Head of caudate nucleus (tissue), 42 donors: Measurements from ENCODE around the gene TMEM184A.
"Not testable (repeated sequence)": the region's sequence is repeated elsewhere in the genome, so short reads cannot be mapped to it uniquely, and the experiment has no call there.

ENCODE experiments used
- DNase-seq, 42 donors: peaks; one replicate each; pipeline versions ENCODE4 v3.0.0 to v3.0.0-alpha.2; 2020 to 2021; ENCODE audit warnings: mixed read lengths in 7 of 42
- intact Hi-C: fragments of 100-400 bp; cut with DNase I; formaldehyde crosslinking; loops from one replicate; pipeline ENCODE4 v1.15.0; 2022

TMEM184A gene

GRCh38 chr7:1535701-1536454, 20.1 kb downstream of the TMEM184A start:
- intact Hi-C loops = no loop called here
- DNase-seq = peak in 3 of 42 donors; percentile 22 to 43 (median 24)

- intact Hi-C loops = no loop called here
- DNase-seq = no peak
Measured at GRCh38 chr7:1535100-1535458, 20.9 kb downstream of the TMEM184A start.

GRCh38 chr7:1534330-1535099, 21.5 kb downstream of the TMEM184A start:
- intact Hi-C loops = no loop called here
- DNase-seq = no peak

GRCh38 chr7:1533547-1534329, 22.3 kb downstream of the TMEM184A start:
- intact Hi-C loops = no loop called here
- DNase-seq = no peak

GRCh38 chr7:1533255-1533546, 22.8 kb downstream of the TMEM184A start:
- DNase-seq = no peak
- intact Hi-C loops = no loop called here

GRCh38 chr7:1532456-1533254, 23.4 kb downstream of the TMEM184A start:
- peak in 23 of 42 donors; percentile 17 to 78 (median 48) for DNase-seq
- intact Hi-C loops = no loop called here

- intact Hi-C loops = no loop called here
- DNase-seq = no peak
Measured at GRCh38 chr7:1531979-1532455, 24.0 kb downstream of the TMEM184A start.

GRCh38 chr7:1531263-1531978, 24.6 kb downstream of the TMEM184A start:
- DNase-seq = peak in 9 of 42 donors; percentile 17 to 52 (median 24)
- intact Hi-C loops = no loop called here

- intact Hi-C loops = no loop called here
Measured at GRCh38 chr7:1530946-1531262, 25.1 kb downstream of the TMEM184A start.

GRCh38 chr7:1529383-1530116, 26.5 kb downstream of the TMEM184A start:
- no peak for DNase-seq
- intact Hi-C loops = no loop called here

More at GRCh38 chr7:1530946-1531262, 25.1 kb downstream of the TMEM184A start:
- no peak for DNase-seq

GRCh38 chr7:1526271-1526754, 29.7 kb downstream of the TMEM184A start:
- no peak for DNase-seq

GRCh38 chr7:1525409-1525808, 30.6 kb downstream of the TMEM184A start:
- DNase-seq = no peak
- intact Hi-C loops = no loop called here

More at GRCh38 chr7:1526271-1526754, 29.7 kb downstream of the TMEM184A start:
- intact Hi-C loops = no loop called here

- DNase-seq = no peak
- intact Hi-C loops = no loop called here
Measured at GRCh38 chr7:1523844-1524243, 32.2 kb downstream of the TMEM184A start.

- intact Hi-C loops = no loop called here
- no peak for DNase-seq
Measured at GRCh38 chr7:1523208-1523607, 32.8 kb downstream of the TMEM184A start.

GRCh38 chr7:1521456-1521855, 34.5 kb downstream of the TMEM184A start:
- DNase-seq = no peak
- intact Hi-C loops = no loop called here

GRCh38 chr7:1520539-1521234, 35.3 kb downstream of the TMEM184A start:
- no peak for DNase-seq
- intact Hi-C loops = no loop called here

GRCh38 chr7:1519322-1519922, 36.6 kb downstream of the TMEM184A start:
- DNase-seq, intact Hi-C loops: not testable (repeated sequence)
